Muscle of leg (tissue), 11 donors: ENCODE data around the gene MMP21. TPM values are rescaled to one million over a fixed set of nuclear protein-coding genes. Genes with fewer than 3 reads are reported as not detected.

Experiments
- DNase-seq: peaks from one replicate; pipeline ENCODE4 v3.0.0; 2013
- H3K27ac ChIP-seq: one replicate; pipeline ENCODE4 v1.5.1; 2013; ENCODE audit warnings: mild to moderate bottlenecking, low read length, control low read depth
- H3K27me3 ChIP-seq: one replicate; pipeline ENCODE4 v1.6.1; 2013; ENCODE audit warnings: low read length; ENCODE audit not compliant: control insufficient read depth, insufficient read depth
- H3K36me3 ChIP-seq: one replicate; pipeline ENCODE4 v1.6.1; 2013; ENCODE audit warnings: low read length; ENCODE audit not compliant: control insufficient read depth, insufficient read depth
- H3K4me1 ChIP-seq: one replicate; pipeline ENCODE4 v1.6.1; 2013; ENCODE audit warnings: low read length; ENCODE audit not compliant: control insufficient read depth, insufficient read depth
- H3K4me3 ChIP-seq: one replicate; pipeline ENCODE4 v1.5.1; 2013; ENCODE audit warnings: low read length, control low read depth
- H3K9me3 ChIP-seq: replicated peaks from 2 replicates; pipeline ENCODE4 v1.6.1; 2013; ENCODE audit warnings: low read depth, low read length; ENCODE audit not compliant: control insufficient read depth
- WGBS: methylation state at CpG from one replicate; pipeline ENCODE4 v1.1.5; 2013; ENCODE audit warnings: missing lambda C conversion rate; ENCODE audit not compliant: insufficient coverage; 5-methylcytosine and 5-hydroxymethylcytosine counted together
- polyA plus RNA-seq, 8 donors: library from polyadenylated mRNA; unstranded; fragments of 120-200 nt; gene quantifications; one replicate each; pipeline versions ENCODE4 v1.2.1 to v1.2.3, GENCODE V29; 2013; ENCODE audit warnings: inconsistent platforms in 1 of 8, low replicate concordance in 1 of 8; ENCODE audit not compliant: insufficient read length in 8 of 8, insufficient read depth in 1 of 8
- total RNA-seq: library from RNA; stranded (reverse); fragments of 120-200 nt; gene quantifications from one replicate; pipeline ENCODE4 v1.2.4, GENCODE V29; 2013

MMP21 gene
- total and polyA plus RNA-seq, 9 donors: 0.18 to 1.3 (median 0.29) TPM

DNA sequence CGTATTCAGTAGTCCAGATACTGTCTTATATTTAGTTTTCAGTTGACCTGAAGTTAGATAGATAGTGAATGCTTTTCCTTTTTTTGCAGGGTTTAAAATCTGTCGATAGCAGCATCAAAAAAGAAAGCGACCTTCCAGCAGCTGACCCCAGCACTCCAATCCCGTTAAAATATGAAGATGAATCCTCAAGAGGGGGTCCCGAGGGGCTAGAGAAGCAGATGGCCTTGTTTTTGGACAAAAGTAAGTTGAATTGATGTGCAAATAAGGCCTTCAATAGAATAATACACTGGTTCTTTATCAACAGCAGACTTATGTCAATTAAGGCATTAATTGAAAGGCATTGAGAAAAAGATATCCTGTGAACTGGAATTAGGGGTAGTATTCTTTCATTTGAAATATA, 37.4 kb downstream of the MMP21 start:
- Histone ChIP-seq H3K27me3 (no peaks in the 10 kb centered on the region), H3K9me3 (no peaks in the 10 kb centered on the region), H3K27ac (no peak overlapping the region), H3K36me3 (peaks cover 46% of the 10 kb centered on the region), H3K4me1 (no peaks in the 10 kb centered on the region), H3K4me3 (no peak overlapping the region)
- no CpG with 5 or more reads among the region's 5 CpGs for WGBS
- no peak for DNase-seq

DNA sequence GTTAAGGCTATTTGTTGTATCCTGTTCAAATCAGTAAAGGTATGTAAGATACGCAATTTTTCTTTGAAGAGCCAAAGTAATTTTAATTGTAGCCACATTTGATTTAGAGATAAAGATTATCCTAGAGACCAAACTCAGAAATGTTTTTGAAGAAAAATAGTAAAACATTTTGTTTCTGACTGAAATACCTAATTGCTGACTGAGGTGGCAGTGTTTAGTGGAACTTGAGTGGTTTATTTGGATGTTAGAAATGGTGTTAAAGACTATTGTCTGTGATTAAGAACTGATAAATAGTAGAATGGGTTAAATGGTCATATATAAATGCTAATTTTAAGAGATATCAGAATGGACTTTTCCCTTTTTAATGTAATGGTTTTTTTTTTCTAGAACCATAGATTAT, 40.8 kb downstream of the MMP21 start:
- H3K27me3 ChIP-seq: no peaks in the 10 kb centered on the region
- WGBS: no CpG with 5 or more reads among the region's 1 CpG

DNA sequence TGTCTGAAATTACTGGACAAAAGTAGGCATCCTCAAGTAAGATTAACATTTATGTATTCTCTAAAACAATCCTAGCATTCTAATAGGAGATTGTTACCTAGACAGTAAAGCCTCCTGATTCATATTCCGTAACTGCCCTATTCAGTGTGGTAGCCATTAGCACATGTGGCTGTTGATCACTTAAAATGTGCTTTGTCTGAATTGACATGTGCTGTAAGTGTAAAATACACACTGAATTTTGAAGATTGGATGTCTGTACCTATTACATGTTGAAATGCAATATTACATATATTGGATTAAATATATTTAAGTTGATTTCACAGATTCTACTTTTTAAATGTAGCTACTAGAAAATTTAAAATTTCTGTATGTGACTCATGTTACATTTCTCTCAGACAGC, 41.5 kb downstream of the MMP21 start:
- H3K27ac ChIP-seq: no peak overlapping the region
- H3K9me3 ChIP-seq: no peaks in the 10 kb centered on the region
- peaks cover 46% of the 10 kb centered on the region for H3K36me3 ChIP-seq
- no peaks in the 10 kb centered on the region for H3K4me1 ChIP-seq
- no peak for DNase-seq
- H3K4me3 ChIP-seq: no peak overlapping the region
- no peaks in the 10 kb centered on the region for H3K27me3 ChIP-seq
- no CpG with 5 or more reads among the region's 1 CpG for WGBS

More for the DNA sequence above, 40.8 kb downstream of the MMP21 start:
- no peaks in the 10 kb centered on the region for H3K9me3 ChIP-seq
- H3K4me3 ChIP-seq: no peak overlapping the region
- no peak overlapping the region for H3K27ac ChIP-seq
- DNase-seq: no peak
- H3K36me3 ChIP-seq: peaks cover 44% of the 10 kb centered on the region
- no peaks in the 10 kb centered on the region for H3K4me1 ChIP-seq

DNA sequence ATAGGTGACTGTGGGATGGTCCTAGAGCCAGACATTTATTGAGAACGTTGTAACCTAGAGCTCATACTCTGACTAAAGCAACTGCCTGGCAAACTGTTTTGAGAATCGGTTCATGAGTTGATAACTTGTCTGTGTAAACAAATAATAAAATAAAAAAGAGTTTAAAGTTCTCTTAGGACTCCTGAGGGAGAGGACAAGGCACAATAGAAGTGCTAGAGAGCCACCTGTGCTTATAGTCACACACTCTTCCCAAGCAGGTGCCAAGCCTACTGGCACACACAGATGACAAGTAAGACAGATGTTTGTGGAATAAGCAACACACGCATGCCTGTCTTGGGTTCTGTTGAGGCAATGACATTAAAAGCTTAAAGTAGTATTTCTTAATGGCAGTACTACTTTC, 48.2 kb downstream of the MMP21 start:
- 100% methylated on average over 1 of the region's 3 CpGs for WGBS
- no peaks in the 10 kb centered on the region for H3K27me3 ChIP-seq
- H3K36me3 ChIP-seq: peaks cover 50% of the 10 kb centered on the region
- H3K4me1 ChIP-seq: no peaks in the 10 kb centered on the region
- no peaks in the 10 kb centered on the region for H3K9me3 ChIP-seq
- no peak for DNase-seq
- H3K4me3 ChIP-seq: no peak overlapping the region
- no peak overlapping the region for H3K27ac ChIP-seq

DNA sequence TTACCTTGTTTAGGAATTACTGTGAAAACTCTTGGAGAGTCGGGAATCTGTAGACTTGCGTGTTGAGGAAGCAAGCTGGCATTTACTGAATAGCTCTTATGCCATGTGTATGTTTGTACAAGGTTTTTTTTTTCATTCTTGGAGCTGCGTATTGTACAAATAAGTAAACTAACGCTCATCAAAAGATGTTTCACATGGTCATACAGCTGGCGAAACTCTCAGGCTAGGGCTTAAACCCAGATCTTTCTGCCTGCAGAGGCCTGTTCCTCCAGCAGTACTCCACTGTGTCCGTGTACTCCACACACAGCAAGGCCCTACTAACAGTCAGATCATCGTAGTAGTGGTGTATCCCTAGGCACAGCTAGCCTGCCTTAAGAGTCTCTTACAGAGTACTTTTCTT, 48.7 kb downstream of the MMP21 start:
- Histone ChIP-seq H3K9me3 (no peaks in the 10 kb centered on the region), H3K27me3 (no peaks in the 10 kb centered on the region), H3K4me3 (no peak overlapping the region), H3K4me1 (no peaks in the 10 kb centered on the region), H3K36me3 (peaks cover 51% of the 10 kb centered on the region), H3K27ac (no peak overlapping the region)
- 95% methylated on average over 6 of the region's 7 CpGs for WGBS
- no peak for DNase-seq

DNA sequence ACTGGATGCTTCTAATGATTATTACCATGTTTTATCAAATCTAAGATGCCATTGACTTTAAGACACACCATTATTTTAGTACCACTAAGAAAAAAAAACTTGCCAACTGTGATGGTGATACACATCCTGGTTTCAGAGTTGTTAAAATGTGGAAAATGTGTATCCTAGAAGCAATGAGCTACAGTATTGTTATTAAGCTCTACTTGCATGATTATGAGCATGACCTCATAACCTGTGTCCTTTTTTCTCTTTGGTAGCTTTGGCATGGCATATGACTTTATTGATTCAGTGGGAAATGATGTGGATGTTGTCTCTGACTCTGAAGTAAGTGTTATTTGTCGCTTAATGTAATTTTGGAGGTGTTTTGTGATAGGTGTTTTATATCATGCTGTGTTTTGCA, 52.8 kb downstream of the MMP21 start:
- no CpG with 5 or more reads among the region's 1 CpG for WGBS
- Histone ChIP-seq H3K4me3 (no peak overlapping the region), H3K4me1 (peaks cover 6% of the 10 kb centered on the region), H3K9me3 (peaks cover 2% of the 10 kb centered on the region), H3K36me3 (peaks cover 31% of the 10 kb centered on the region), H3K27ac (no peak overlapping the region), H3K27me3 (no peaks in the 10 kb centered on the region)
- DNase-seq: no peak

DNA sequence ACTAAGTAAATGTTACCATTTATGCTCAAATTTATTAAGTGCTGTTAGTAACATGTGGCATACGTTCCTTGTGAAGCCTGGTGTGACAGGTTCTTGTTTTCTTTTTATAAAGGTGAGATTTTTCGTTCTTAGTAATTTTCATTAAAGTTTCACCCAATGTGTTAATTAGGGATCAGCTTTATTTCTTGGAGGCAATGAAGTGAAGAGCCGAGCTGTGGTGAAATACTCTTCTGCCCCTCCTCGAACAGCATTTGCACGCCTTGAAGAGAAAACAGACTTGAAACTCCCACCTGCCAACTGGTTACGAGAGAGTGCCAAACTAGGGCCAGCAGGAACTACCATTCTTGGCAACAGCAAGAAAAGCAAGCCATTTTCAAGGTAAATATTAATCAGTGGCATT, 54.6 kb downstream of the MMP21 start:
- WGBS: 80% methylated on average over 3 of the region's 6 CpGs
- Histone ChIP-seq H3K36me3 (peaks cover 20% of the 10 kb centered on the region), H3K9me3 (peaks cover 6% of the 10 kb centered on the region), H3K27ac (no peak overlapping the region), H3K4me1 (peaks cover 6% of the 10 kb centered on the region), H3K4me3 (no peak overlapping the region), H3K27me3 (no peaks in the 10 kb centered on the region)
- DNase-seq: no peak

DNA sequence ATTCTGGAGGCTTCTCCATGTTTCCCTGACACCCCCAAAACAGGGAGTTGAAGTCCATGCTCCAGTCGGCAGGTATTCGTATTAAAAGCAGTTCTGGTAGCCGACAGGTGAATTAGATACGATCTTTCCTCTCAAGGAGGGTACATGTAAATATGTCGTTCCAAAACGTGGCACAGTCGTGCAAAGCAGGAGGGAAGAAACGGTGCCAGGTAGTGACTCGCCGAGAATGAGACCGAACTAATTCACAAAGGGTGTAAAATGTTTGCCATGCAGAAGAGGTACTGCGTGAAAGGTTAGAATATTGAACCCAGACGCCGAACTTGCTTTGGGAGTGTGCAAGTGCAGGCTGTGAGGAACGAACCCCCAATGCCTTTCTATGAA, 55.6 kb downstream of the MMP21 start:
- Histone ChIP-seq H3K4me3 (peak overlapping the region; percentile 96), H3K27me3 (no peaks in the 10 kb centered on the region), H3K9me3 (peaks cover 6% of the 10 kb centered on the region), H3K27ac (peak overlapping the region; percentile 89), H3K4me1 (peaks cover 6% of the 10 kb centered on the region), H3K36me3 (peaks cover 16% of the 10 kb centered on the region)
- WGBS: 0% methylated on average over 14 of the region's 15 CpGs
- no peak for DNase-seq

DNA sequence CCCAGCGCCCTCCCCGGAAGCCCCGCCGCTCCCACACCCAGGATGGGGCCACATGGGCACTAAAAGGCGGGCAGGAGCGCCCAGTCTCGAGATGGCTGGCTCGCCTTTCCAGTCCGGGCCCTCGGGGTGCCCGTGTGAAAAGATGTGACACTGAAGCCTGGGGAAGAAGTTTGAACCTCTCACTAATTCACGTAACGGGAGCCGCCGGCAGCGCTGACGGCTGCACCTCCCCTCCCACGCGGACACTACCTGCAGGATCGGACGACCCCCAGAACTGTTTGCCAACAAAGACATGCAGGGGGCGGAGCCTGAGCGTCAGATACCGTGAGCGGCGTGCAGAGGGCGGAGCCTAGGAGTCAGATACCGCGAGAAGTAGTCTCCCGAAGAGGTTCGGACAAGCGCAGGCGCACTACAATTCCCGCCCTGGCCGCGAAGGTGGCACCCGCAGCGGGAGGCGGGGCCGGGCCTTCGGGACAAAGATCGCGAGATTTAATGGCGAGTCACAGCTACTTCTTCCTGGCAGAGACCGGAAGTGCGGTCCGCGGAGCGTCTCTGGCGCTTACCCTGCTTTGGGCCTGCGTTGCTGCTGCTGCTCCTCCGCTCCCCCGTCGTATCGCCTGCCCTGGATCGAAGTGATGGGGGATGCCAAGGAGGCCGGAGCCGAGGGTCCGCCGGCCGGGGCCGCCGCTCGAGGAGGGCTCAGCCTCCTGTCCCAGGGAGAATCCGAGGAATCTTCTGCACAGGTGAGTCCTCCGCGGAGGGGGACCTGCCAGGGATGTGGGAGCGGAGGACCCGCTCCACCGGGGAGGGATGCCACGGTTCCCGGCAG, 56.2 kb downstream of the MMP21 start, which contains the start of gene EDRF1:
EDRF1 (plus strand) TSS at position 537 of the 829 bp plus-strand sequence; CDS start at position 636, 99 bp downstream.
- DNase-seq: peak; percentile 99
- H3K36me3 ChIP-seq: peaks cover 12% of the 10 kb centered on the region
- H3K27ac ChIP-seq: peak within 1 kb of the TSS; percentile 90
- H3K4me1 ChIP-seq: peaks cover 6% of the 10 kb centered on the region
- H3K9me3 ChIP-seq: peaks cover 6% of the 10 kb centered on the region
- no peaks in the 10 kb centered on the region for H3K27me3 ChIP-seq
- WGBS: under 1% methylated on average over 62 of the region's 72 CpGs
- peak within 1 kb of the TSS; percentile 96 for H3K4me3 ChIP-seq
